Activated B cell treated with CpG ODN at 0.5 μM for 24 hours (primary cell): Measurements from ENCODE around the gene KLF13. TPM values are rescaled to one million over a fixed set of nuclear protein-coding genes. Genes with fewer than 3 reads are reported as not detected.

ENCODE experiments used
- ATAC-seq: fragments of 200-7000 bp; cut with Tn5 transposase; one replicate; pipeline ENCODE4 v1.10.0; 2021; ENCODE audit warnings: low read depth, mild to moderate bottlenecking, moderate library complexity
- CTCF ChIA-PET: fragments of 350-600 bp; sonication (Branson Sonifier 250); formaldehyde crosslinking; loops from one replicate; lab custom pipeline; 2021; ENCODE audit warnings: antibody characterized with exemption; lab: Charles Lee
- POLR2A ChIA-PET: fragments of 350-600 bp; sonication (Branson Sonifier 250); formaldehyde crosslinking; loops from one replicate; lab custom pipeline; 2021; ENCODE audit warnings: antibody characterized with exemption; lab: Charles Lee
- DNase-seq: peaks from one replicate; pipeline ENCODE4 v3.0.0; 2022
- H3K27ac Mint-ChIP-seq: one replicate; pipeline ENCODE4 v1.8.0; 2020; ENCODE audit warnings: mixed read lengths
- H3K27me3 Mint-ChIP-seq: one replicate; pipeline ENCODE4 v1.8.0; 2021; ENCODE audit warnings: mixed read lengths
- H3K36me3 Mint-ChIP-seq: one replicate; pipeline ENCODE4 v1.8.0; 2021; ENCODE audit warnings: low read depth, mixed read lengths
- H3K4me1 Mint-ChIP-seq: one replicate; pipeline ENCODE4 v1.8.0; 2021; ENCODE audit warnings: mixed read lengths
- H3K4me3 Mint-ChIP-seq: one replicate; pipeline ENCODE4 v1.8.0; 2020; ENCODE audit warnings: mild to moderate bottlenecking, mixed read lengths
- H3K9me3 Mint-ChIP-seq: one replicate; pipeline ENCODE4 v1.8.0; 2020; ENCODE audit warnings: mixed read lengths
- intact Hi-C: fragments of 100-400 bp; cut with micrococcal nuclease; formaldehyde crosslinking; loops from one replicate; pipeline ENCODE4 v1.15.1; 2024
- total RNA-seq: library from RNA; stranded (reverse); gene quantifications from 2 replicates; pipeline ENCODE4 v1.2.3, GENCODE V29; 2022
- TF ChIP-seq, protein P1 (sequence below): fragments of 200-600 bp; IDR thresholded peaks from one replicate; pipeline ENCODE4 v1.8.0; 2022; ENCODE audit warnings: antibody characterized with exemption, mild to moderate bottlenecking

Gene KLF13
- total RNA-seq, 1 donor from 2014 or later: 178 TPM

- ChIA-PET POLR2A (no interaction called here), CTCF (interaction anchor here (1.1 to 1.5 kb wide), 2 partner anchors 68 to 71 kb away, joined by 3 to 5 read pairs; no protein-coding TSS in a partner anchor)
- H3K4me1 Mint-ChIP-seq: no peaks in the 10 kb centered on the region
Observed at GRCh38 chr15:31419820-31420219, 93.2 kb downstream of the KLF13 start.

DNA sequence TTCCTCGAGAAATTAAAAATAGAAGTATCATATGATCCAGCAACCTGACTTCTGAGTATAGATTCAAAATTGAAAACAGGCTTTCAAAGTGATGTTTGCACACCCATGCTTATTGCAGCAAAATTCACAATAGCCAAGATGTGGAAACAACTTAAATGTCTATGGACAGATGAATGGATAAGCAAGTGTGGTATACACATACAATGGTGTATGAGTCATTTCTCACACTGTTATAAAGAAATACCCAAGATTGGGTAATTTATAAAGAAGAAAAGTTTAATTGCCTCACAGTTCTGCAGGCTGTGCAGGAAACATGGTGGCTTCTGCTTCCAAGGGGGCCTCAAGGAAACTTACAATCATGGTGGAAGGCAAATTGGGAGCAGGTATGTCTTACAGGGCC is 100.8 kb downstream of the KLF13 start:
- intact Hi-C loops: no loop called here
- H3K4me3 Mint-ChIP-seq: no peak overlapping the region
- no peaks in the 10 kb centered on the region for H3K4me1 Mint-ChIP-seq
- DNase-seq (no peak), ATAC-seq (no peak)
- H3K9me3 Mint-ChIP-seq: no peaks in the 10 kb centered on the region
- H3K27ac Mint-ChIP-seq: no peak overlapping the region
- ChIA-PET POLR2A (interaction anchor here (0.6 to 1.4 kb wide), 3 partner anchors 7 to 207 kb away, joined by 3 to 6 read pairs (median 3); no protein-coding TSS in a partner anchor), CTCF (no interaction called here)
- no peaks in the 10 kb centered on the region for H3K36me3 Mint-ChIP-seq
- H3K27me3 Mint-ChIP-seq: no peaks in the 10 kb centered on the region
- TF ChIP-seq, protein P1, sequence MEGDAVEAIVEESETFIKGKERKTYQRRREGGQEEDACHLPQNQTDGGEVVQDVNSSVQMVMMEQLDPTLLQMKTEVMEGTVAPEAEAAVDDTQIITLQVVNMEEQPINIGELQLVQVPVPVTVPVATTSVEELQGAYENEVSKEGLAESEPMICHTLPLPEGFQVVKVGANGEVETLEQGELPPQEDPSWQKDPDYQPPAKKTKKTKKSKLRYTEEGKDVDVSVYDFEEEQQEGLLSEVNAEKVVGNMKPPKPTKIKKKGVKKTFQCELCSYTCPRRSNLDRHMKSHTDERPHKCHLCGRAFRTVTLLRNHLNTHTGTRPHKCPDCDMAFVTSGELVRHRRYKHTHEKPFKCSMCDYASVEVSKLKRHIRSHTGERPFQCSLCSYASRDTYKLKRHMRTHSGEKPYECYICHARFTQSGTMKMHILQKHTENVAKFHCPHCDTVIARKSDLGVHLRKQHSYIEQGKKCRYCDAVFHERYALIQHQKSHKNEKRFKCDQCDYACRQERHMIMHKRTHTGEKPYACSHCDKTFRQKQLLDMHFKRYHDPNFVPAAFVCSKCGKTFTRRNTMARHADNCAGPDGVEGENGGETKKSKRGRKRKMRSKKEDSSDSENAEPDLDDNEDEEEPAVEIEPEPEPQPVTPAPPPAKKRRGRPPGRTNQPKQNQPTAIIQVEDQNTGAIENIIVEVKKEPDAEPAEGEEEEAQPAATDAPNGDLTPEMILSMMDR: no peak

More at GRCh38 chr15:31419820-31420219, 93.2 kb downstream of the KLF13 start:
- no peak for DNase-seq
- TF ChIP-seq, protein P1: no peak
- Mint-ChIP-seq H3K36me3 (peaks cover 2% of the 10 kb centered on the region), H3K27me3 (no peaks in the 10 kb centered on the region), H3K27ac (no peak overlapping the region), H3K4me3 (no peak overlapping the region), H3K9me3 (peaks cover 8% of the 10 kb centered on the region)
- intact Hi-C loops: loop anchor here (2.0 kb wide), 1 partner anchor 15 kb away; no protein-coding TSS in a partner anchor
- no peak for ATAC-seq

Other genes with a start within 250 kb of the KLF13 start
- gene TRPM1, start 225.1 kb upstream of the KLF13 start, total RNA-seq: 0.05 TPM in 1 of 2 replicates, not detected in the other